ENCODE data around the gene SPIN1.

DNA sequence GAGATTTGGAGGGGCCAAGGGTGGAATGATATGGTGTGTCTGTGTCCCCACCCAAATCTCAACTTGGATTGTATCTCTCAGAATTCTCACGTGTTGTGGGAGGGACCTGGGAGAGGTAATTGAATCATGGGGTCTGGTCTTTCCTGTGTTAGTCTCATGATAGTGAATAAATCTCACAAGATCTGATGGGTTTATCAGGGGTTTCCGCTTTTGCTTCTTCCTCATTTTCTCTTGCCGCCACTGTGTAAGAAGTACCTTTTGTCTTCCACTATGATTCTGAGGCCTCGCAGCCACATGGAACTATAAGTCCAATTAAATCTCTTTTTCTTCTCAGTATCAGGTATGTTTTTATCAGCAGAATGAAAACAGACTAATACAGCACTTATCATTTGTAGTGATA lies 29.5 kb upstream of the SPIN1 start:
- TF ChIP-seq POLR2A (IDR thresholded peaks at IDR 0.05) (no peak), CTCF (IDR thresholded peaks at IDR 0.05) (no peak)
